SK-N-SH treated with all-trans-retinoic acid at 6 μM for 48 hours (cell line): ENCODE results near the gene NINJ2.

Experiments
- CREB5 ChIP-seq: fragments of 250-450 bp; sonication (Bioruptor Pico); IDR thresholded peaks from 2 replicates; pipeline ENCODE4 v1.5.1; 2020; ENCODE audit warnings: low read depth, mild to moderate bottlenecking, moderate library complexity
- ZFP3 ChIP-seq: fragments of 250-450 bp; sonication (Bioruptor Pico); IDR thresholded peaks from 2 replicates; pipeline ENCODE4 v1.5.0; 2020; ENCODE audit warnings: mild to moderate bottlenecking, moderate library complexity

- TF ChIP-seq ZFP3 (CRISPR knock-in tag) (no peak), CREB5 (CRISPR knock-in tag) (no peak)
Observed at GRCh38 chr12:612293-612692, 51.0 kb downstream of the NINJ2 start.
